Right lobe of liver (tissue), 6 donors: ENCODE data around the gene RBSN. TPM values are rescaled to one million over a fixed set of nuclear protein-coding genes. Genes with fewer than 3 reads are reported as not detected.
A peak's percentile ranks its signal among the peaks of the same experiment; 100 is the strongest.

Experiments
- ATAC-seq, 4 donors: fragments of 200-7000 bp; cut with Tn5 transposase; one replicate each; pipeline ENCODE4 v1.9.1; 2020; ENCODE audit warnings: mild to moderate bottlenecking in 4 of 4, moderate library complexity in 4 of 4
- DNase-seq, 3 donors: peaks; one replicate each; pipeline ENCODE4 v3.0.0-alpha.2; 2020
- H3K27ac ChIP-seq, 3 donors: fragments of 200-600 bp; one replicate each; pipeline ENCODE4 v1.8.0; 2022
- H3K27me3 ChIP-seq, 2 donors: fragments of 200-600 bp; one replicate each; pipeline ENCODE4 v1.8.0; 2022
- H3K36me3 ChIP-seq, 4 donors: fragments of 200-600 bp; sonication (generic) in 1 of 4; one replicate each; pipeline versions ENCODE4 v1.5.1 to v1.8.0; 2017 to 2022; ENCODE audit warnings: control low read depth in 1 of 4
- H3K4me1 ChIP-seq, 4 donors: fragments of 200-600 bp; sonication (generic) in 1 of 4; one replicate each; pipeline versions ENCODE4 v1.5.1 to v1.8.0; 2017 to 2022; ENCODE audit warnings: control low read depth in 1 of 4
- H3K4me3 ChIP-seq, 3 donors: fragments of 200-600 bp; one replicate each; pipeline ENCODE4 v1.8.0; 2022
- H3K9me3 ChIP-seq, 4 donors: fragments of 200-600 bp; sonication (generic) in 1 of 4; one replicate each; pipeline versions ENCODE4 v1.5.1 to v1.8.0; 2017 to 2022; ENCODE audit warnings: control low read depth in 1 of 4
- POLR2A ChIP-seq: fragments of 450-650 bp; IDR thresholded peaks from one replicate; pipeline ENCODE4 v1.6.1; 2017; ENCODE audit warnings: antibody characterized with exemption, mild to moderate bottlenecking
- WGBS: methylation state at CpG from one replicate; pipeline ENCODE4 v1.1.6; 2018; ENCODE audit warnings: low coverage, low lambda C conversion rate; ENCODE audit not compliant: insufficient coverage; ENCODE audit errors: missing lambda C conversion rate; 5-methylcytosine and 5-hydroxymethylcytosine counted together
- intact Hi-C, 2 donors: fragments of 100-400 bp; cut with DNase I; formaldehyde crosslinking; loops; one replicate each; pipeline versions ENCODE4 v1.11.2 to v1.14.1; 2022
- total RNA-seq, 6 experiments: library from RNA; depleted of rRNA in 2 of 6; stranded (reverse); fragments of >200 nt in 2 of 6; fragmentation: NEBNext Ultra II Directional in 3 of 6; extraction: Animal tissue kit (Norgen Biotek cat#: 25700) in 3 of 6; gene quantifications; one replicate each; pipeline versions ENCODE4 v1.1.0 to v1.2.4, GENCODE V29; 2016 to 2023
- TF ChIP-seq, protein P1 (sequence below), 4 donors: fragments of 200-600 bp in 3 of 4; fragments of 450-650 bp in 1 of 4; IDR thresholded peaks; one replicate each; pipeline versions ENCODE4 v1.5.1 to v1.8.0; 2016 to 2022; ENCODE audit warnings: antibody characterized with exemption in 4 of 4, mild to moderate bottlenecking in 2 of 4
- donor health status: DM: no; HTN: yes; CAD: no.
- donor health status: DM: no; HTN: no; CAD: no.
- donor health status: DM: no; HTN: no; CAD: no.
- donor health status: DM: no; HTN: yes; CAD: no.
- donor health status: DM: no; HTN: yes; CAD: no.

RBSN gene
- total RNA-seq, 6 experiments from 2014 or later: 10.5 to 13.9 (median 11.5) TPM

DNA sequence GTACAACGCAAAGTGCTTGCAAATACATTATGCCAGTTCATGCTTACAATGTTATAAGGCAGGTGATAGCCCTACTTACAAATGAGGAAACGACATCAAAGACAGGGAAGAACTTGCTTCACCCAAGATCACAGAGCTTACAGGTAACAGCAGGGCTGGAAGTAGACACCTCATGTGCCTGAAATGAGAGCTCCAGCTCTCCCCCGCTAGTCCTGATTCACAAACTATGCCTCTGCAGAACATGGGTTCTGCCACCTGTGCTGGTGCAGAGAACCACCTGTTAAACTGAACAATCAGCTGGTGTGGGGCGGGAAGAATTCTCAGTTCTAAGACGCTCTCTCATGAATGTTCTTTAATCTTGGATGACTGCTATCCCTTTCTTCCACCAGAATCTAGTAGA is 7.4 kb downstream of the RBSN start:
- ATAC-seq: no peak
- 86% methylated on average over 4 of the region's 5 CpGs for WGBS
- DNase-seq: no peak
- no peak for TF ChIP-seq POLR2A
- TF ChIP-seq, protein P1, sequence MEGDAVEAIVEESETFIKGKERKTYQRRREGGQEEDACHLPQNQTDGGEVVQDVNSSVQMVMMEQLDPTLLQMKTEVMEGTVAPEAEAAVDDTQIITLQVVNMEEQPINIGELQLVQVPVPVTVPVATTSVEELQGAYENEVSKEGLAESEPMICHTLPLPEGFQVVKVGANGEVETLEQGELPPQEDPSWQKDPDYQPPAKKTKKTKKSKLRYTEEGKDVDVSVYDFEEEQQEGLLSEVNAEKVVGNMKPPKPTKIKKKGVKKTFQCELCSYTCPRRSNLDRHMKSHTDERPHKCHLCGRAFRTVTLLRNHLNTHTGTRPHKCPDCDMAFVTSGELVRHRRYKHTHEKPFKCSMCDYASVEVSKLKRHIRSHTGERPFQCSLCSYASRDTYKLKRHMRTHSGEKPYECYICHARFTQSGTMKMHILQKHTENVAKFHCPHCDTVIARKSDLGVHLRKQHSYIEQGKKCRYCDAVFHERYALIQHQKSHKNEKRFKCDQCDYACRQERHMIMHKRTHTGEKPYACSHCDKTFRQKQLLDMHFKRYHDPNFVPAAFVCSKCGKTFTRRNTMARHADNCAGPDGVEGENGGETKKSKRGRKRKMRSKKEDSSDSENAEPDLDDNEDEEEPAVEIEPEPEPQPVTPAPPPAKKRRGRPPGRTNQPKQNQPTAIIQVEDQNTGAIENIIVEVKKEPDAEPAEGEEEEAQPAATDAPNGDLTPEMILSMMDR (IDR thresholded peaks at IDR 0.05): no peak
- Histone ChIP-seq H3K9me3 (no peaks in the 10 kb centered on the region), H3K4me1 (no peaks in the 10 kb centered on the region), H3K27me3 (no peaks in the 10 kb centered on the region), H3K36me3 (peaks cover 0 to 47% (median 8%) of the 10 kb centered on the region in 4 donors), H3K27ac (no peak overlapping the region), H3K4me3 (no peak overlapping the region)
- intact Hi-C loops: no loop called here

GRCh38 chr3:15089201-15089600 is 9.7 kb downstream of the RBSN start:
- Histone ChIP-seq H3K4me3 (no peak overlapping the region), H3K36me3 (peaks cover 0 to 45% (median 7%) of the 10 kb centered on the region in 4 donors), H3K27me3 (no peaks in the 10 kb centered on the region), H3K9me3 (no peaks in the 10 kb centered on the region), H3K4me1 (no peaks in the 10 kb centered on the region), H3K27ac (no peak overlapping the region)
- DNase-seq: no peak
- intact Hi-C loops: no loop called here
- TF ChIP-seq POLR2A: no peak
- TF ChIP-seq, protein P1 (IDR thresholded peaks at IDR 0.05): no peak
- ATAC-seq: no peak
- WGBS: 100% methylated on average over 1 of the region's 1 CpG

DNA sequence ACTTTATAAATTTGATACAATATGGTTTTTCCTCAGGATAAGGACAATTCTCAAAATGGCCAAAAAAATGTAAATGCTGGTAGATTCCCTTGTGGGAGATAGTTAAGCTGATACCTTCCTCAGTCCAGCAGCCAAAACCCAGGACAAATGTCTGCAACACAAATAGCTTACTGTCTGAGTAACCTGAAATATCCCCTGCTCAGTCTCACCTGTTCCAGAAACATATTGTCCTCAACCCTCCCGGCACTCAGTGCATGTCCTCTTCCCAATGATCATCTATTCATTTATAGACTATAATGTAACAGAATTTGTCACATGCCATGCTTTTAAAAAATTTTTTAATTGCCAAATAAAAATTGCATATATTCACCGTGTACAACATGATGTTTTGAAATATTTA is 12.2 kb downstream of the RBSN start:
- ATAC-seq (no peak), DNase-seq (no peak)
- Histone ChIP-seq H3K4me1 (no peaks in the 10 kb centered on the region), H3K27me3 (no peaks in the 10 kb centered on the region), H3K36me3 (peaks cover 0 to 55% (median 17%) of the 10 kb centered on the region in 4 donors), H3K4me3 (no peak overlapping the region), H3K27ac (no peak overlapping the region), H3K9me3 (no peaks in the 10 kb centered on the region)
- 89% methylated on average over 2 of the region's 2 CpGs for whole genome bisulfite sequencing
- intact Hi-C loops: no loop called here
- no peak for TF ChIP-seq POLR2A
- TF ChIP-seq, protein P1 (IDR thresholded peaks at IDR 0.05): no peak

GRCh38 chr3:15086263-15086662 is 12.7 kb downstream of the RBSN start:
- Histone ChIP-seq H3K4me3 (no peak overlapping the region), H3K27ac (no peak overlapping the region), H3K27me3 (no peaks in the 10 kb centered on the region), H3K4me1 (no peaks in the 10 kb centered on the region), H3K36me3 (peaks cover 0 to 56% (median 19%) of the 10 kb centered on the region in 4 donors), H3K9me3 (no peaks in the 10 kb centered on the region)
- no peak for DNase-seq
- WGBS: 100% methylated on average over 2 of the region's 2 CpGs
- intact Hi-C loops: no loop called here
- ATAC-seq: no peak
- no peak for TF ChIP-seq POLR2A

DNA sequence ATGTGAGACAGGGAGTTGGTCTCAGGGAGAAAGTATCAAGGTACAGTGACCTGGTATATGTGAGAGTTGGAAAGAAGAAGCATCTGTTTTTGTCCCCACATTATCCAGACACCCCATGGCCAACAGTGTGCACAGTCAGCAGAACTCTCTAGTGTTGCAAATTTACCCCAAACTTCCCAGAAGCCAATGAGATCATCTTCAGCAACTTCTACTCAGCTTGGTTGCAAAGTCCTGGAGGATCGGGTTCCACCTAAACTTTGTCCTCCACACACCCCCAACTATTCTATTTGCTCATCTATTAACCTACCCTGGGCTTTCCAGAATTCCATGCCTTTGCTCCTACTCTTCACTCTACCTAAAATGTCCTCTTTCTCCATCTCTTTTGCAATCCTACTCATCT is 15.7 kb downstream of the RBSN start:
- intact Hi-C loops: no loop called here
- peaks cover 10 to 62% (median 28%) of the 10 kb centered on the region in 4 donors for H3K36me3 ChIP-seq
- no peaks in the 10 kb centered on the region for H3K27me3 ChIP-seq
- DNase-seq: no peak
- no peak overlapping the region for H3K27ac ChIP-seq
- 0% methylated on average over 1 of the region's 1 CpG for WGBS
- H3K4me3 ChIP-seq: no peak overlapping the region
- H3K9me3 ChIP-seq: no peaks in the 10 kb centered on the region
- no peak for TF ChIP-seq POLR2A
- TF ChIP-seq, protein P1 (IDR thresholded peaks at IDR 0.05): no peak
- no peaks in the 10 kb centered on the region for H3K4me1 ChIP-seq
- ATAC-seq: peak in 2 of 4 donors; percentile 51 to 79
